ENCODE measurements around the gene TAX1BP3. TPM values are rescaled to one million over a fixed set of nuclear protein-coding genes. Genes with fewer than 3 reads are reported as not detected.

The TAX1BP3 gene
- total RNA-seq, 5 donors from 2014 or later (not counting 1 experiment from before 2014, with no cell fraction given), result 9.1 to 15.3 (median 14.6) TPM

GRCh38 chr17:3681565-3681964 lies 13.2 kb upstream of the TAX1BP3 start:
- ChIA-PET POLR2A (no interaction called here), CTCF (interaction anchor here in 1 of 2 donors (1.5 kb wide), 1 partner anchor 146 kb away, joined by 3 read pairs; no protein-coding TSS in a partner anchor)
- Mint-ChIP-seq H3K4me1 (peaks cover 12 to 19% (median 17%) of the 10 kb centered on the region in 3 donors), H3K27me3 (no peaks in the 10 kb centered on the region), H3K27ac (peak overlapping the region in 1 of 2 donors; percentile 27), H3K9me3 (no peaks in the 10 kb centered on the region), H3K4me3 (no peak overlapping the region), H3K36me3 (peaks cover 4% of the 10 kb centered on the region)
- Histone ChIP-seq H3K4me1 (ENCODE audit: control insufficient read depth in 1 of 2, extremely low read depth in 1 of 2, insufficient read depth in 2 of 2, low read length in 2 of 2) (peaks cover 0 to 19% of the 10 kb centered on the region in 2 experiments), H3K27me3 (replicated peaks in 1 of 2; ENCODE audit: control insufficient read depth in 2 of 2, extremely low read depth in 1 of 2, insufficient read depth in 2 of 2, low read length in 1 of 2) (no peaks in the 10 kb centered on the region), H3K4me3 (ENCODE audit: control insufficient read depth in 1 of 2, extremely low read depth in 1 of 2, low read length in 1 of 2) (no peak overlapping the region), H3K36me3 (ENCODE audit: control insufficient read depth in 2 of 2, extremely low read depth in 1 of 2, insufficient read depth in 1 of 2, low read length in 1 of 2) (peaks cover 13 to 15% of the 10 kb centered on the region in 2 donors), H3K9me3 (no peaks in the 10 kb centered on the region), H3K27ac (ENCODE audit: low read length) (no peak overlapping the region)
- DNase-seq (no peak), ATAC-seq (replicated peaks in 1 of 4) (no peak)
- 95% methylated on average over 12 of the region's 20 CpGs for WGBS (ENCODE audit: insufficient coverage)

GRCh38 chr17:3681057-3681456 lies 12.7 kb upstream of the TAX1BP3 start:
- H3K27me3 Mint-ChIP-seq, result no peaks in the 10 kb centered on the region
- CTCF ChIA-PET, result no interaction called here
- peaks cover 0 to 19% of the 10 kb centered on the region in 2 experiments for H3K4me1 ChIP-seq (ENCODE audit: control insufficient read depth in 1 of 2, extremely low read depth in 1 of 2, insufficient read depth in 2 of 2, low read length in 2 of 2)
- ATAC-seq (replicated peaks in 1 of 4) (no peak), DNase-seq (no peak)
- peaks cover 15% of the 10 kb centered on the region in 2 donors for H3K36me3 ChIP-seq (ENCODE audit: control insufficient read depth in 2 of 2, extremely low read depth in 1 of 2, insufficient read depth in 1 of 2, low read length in 1 of 2)
- peaks cover 4% of the 10 kb centered on the region for H3K36me3 Mint-ChIP-seq
- no peak overlapping the region for H3K27ac Mint-ChIP-seq
- no peaks in the 10 kb centered on the region for H3K9me3 ChIP-seq
- no peak overlapping the region for H3K4me3 ChIP-seq (ENCODE audit: control insufficient read depth in 1 of 2, extremely low read depth in 1 of 2, low read length in 1 of 2)
- no peak overlapping the region for H3K27ac ChIP-seq (ENCODE audit: low read length)
- POLR2A ChIA-PET, result no interaction called here
- 100% methylated on average over 7 of the region's 12 CpGs for WGBS (ENCODE audit: insufficient coverage)
- H3K4me3 Mint-ChIP-seq, result no peak overlapping the region
- H3K27me3 ChIP-seq (replicated peaks in 1 of 2; ENCODE audit: control insufficient read depth in 2 of 2, extremely low read depth in 1 of 2, insufficient read depth in 2 of 2, low read length in 1 of 2), result no peaks in the 10 kb centered on the region
- no peaks in the 10 kb centered on the region for H3K9me3 Mint-ChIP-seq
- peaks cover 12 to 19% (median 17%) of the 10 kb centered on the region in 3 donors for H3K4me1 Mint-ChIP-seq

- DNase-seq (no peak), ATAC-seq (replicated peaks in 1 of 4) (no peak)
- no peaks in the 10 kb centered on the region for H3K9me3 ChIP-seq
- Mint-ChIP-seq H3K4me1 (peaks cover 12 to 19% (median 17%) of the 10 kb centered on the region in 3 donors), H3K27ac (no peak overlapping the region), H3K27me3 (no peaks in the 10 kb centered on the region), H3K36me3 (peaks cover 4% of the 10 kb centered on the region), H3K9me3 (no peaks in the 10 kb centered on the region), H3K4me3 (no peak overlapping the region)
- no peak overlapping the region for H3K4me3 ChIP-seq (ENCODE audit: control insufficient read depth in 1 of 2, extremely low read depth in 1 of 2, low read length in 1 of 2)
- CTCF ChIA-PET, result interaction anchor here in 1 of 2 donors (0.6 kb wide), 2 partner anchors 208 to 685 kb away, joined by 3 to 4 read pairs; no protein-coding TSS in a partner anchor
- WGBS (ENCODE audit: insufficient coverage), result 65% methylated on average over 20 of the region's 20 CpGs
- H3K36me3 ChIP-seq (ENCODE audit: control insufficient read depth in 2 of 2, extremely low read depth in 1 of 2, insufficient read depth in 1 of 2, low read length in 1 of 2), result peaks cover 13 to 15% of the 10 kb centered on the region in 2 donors
- H3K27ac ChIP-seq (ENCODE audit: low read length), result no peak overlapping the region
- H3K27me3 ChIP-seq (replicated peaks in 1 of 2; ENCODE audit: control insufficient read depth in 2 of 2, extremely low read depth in 1 of 2, insufficient read depth in 2 of 2, low read length in 1 of 2), result no peaks in the 10 kb centered on the region
- H3K4me1 ChIP-seq (ENCODE audit: control insufficient read depth in 1 of 2, extremely low read depth in 1 of 2, insufficient read depth in 2 of 2, low read length in 2 of 2), result peaks cover 0 to 19% of the 10 kb centered on the region in 2 experiments
- POLR2A ChIA-PET, result no interaction called here
Observed at GRCh38 chr17:3679531-3680126, 11.3 kb upstream of the TAX1BP3 start.

GRCh38 chr17:3678821-3679530 lies 10.6 kb upstream of the TAX1BP3 start:
- H3K36me3 ChIP-seq (ENCODE audit: control insufficient read depth in 2 of 2, extremely low read depth in 1 of 2, insufficient read depth in 1 of 2, low read length in 1 of 2), result peaks cover 13% of the 10 kb centered on the region in 2 donors
- ATAC-seq (replicated peaks in 1 of 4), result no peak

GRCh38 chr17:3678095-3678820 lies 9.9 kb upstream of the TAX1BP3 start:
- no peaks in the 10 kb centered on the region for H3K27me3 ChIP-seq (replicated peaks in 1 of 2; ENCODE audit: control insufficient read depth in 2 of 2, extremely low read depth in 1 of 2, insufficient read depth in 2 of 2, low read length in 1 of 2)
- H3K27ac Mint-ChIP-seq, result peak overlapping the region in 1 of 2 donors; percentile 34
- no peak overlapping the region for H3K4me3 ChIP-seq (ENCODE audit: control insufficient read depth in 1 of 2, extremely low read depth in 1 of 2, low read length in 1 of 2)
- WGBS (ENCODE audit: insufficient coverage), result 87% methylated on average over 15 of the region's 16 CpGs
- no peaks in the 10 kb centered on the region for H3K9me3 ChIP-seq
- H3K36me3 Mint-ChIP-seq, result peaks cover 4% of the 10 kb centered on the region
- DNase-seq (no peak), ATAC-seq (replicated peaks in 1 of 4) (no peak)
- no peaks in the 10 kb centered on the region for H3K9me3 Mint-ChIP-seq
- H3K4me1 ChIP-seq (ENCODE audit: control insufficient read depth in 1 of 2, extremely low read depth in 1 of 2, insufficient read depth in 2 of 2, low read length in 2 of 2), result peaks cover 0 to 17% of the 10 kb centered on the region in 2 experiments
- H3K27me3 Mint-ChIP-seq, result no peaks in the 10 kb centered on the region
- peaks cover 10 to 18% (median 16%) of the 10 kb centered on the region in 3 donors for H3K4me1 Mint-ChIP-seq
- H3K4me3 Mint-ChIP-seq, result no peak overlapping the region
- H3K36me3 ChIP-seq (ENCODE audit: control insufficient read depth in 2 of 2, extremely low read depth in 1 of 2, insufficient read depth in 1 of 2, low read length in 1 of 2), result peaks cover 12 to 13% of the 10 kb centered on the region in 2 donors
- CTCF ChIA-PET, result no interaction called here
- H3K27ac ChIP-seq (ENCODE audit: low read length), result no peak overlapping the region
- POLR2A ChIA-PET, result no interaction called here

More at GRCh38 chr17:3678821-3679530, 10.6 kb upstream of the TAX1BP3 start:
- ChIA-PET POLR2A (no interaction called here), CTCF (no interaction called here)
- no peak overlapping the region for H3K4me3 Mint-ChIP-seq
- H3K36me3 Mint-ChIP-seq, result peaks cover 4% of the 10 kb centered on the region
- WGBS (ENCODE audit: insufficient coverage), result 93% methylated on average over 17 of the region's 27 CpGs
- Histone ChIP-seq H3K4me1 (ENCODE audit: control insufficient read depth in 1 of 2, extremely low read depth in 1 of 2, insufficient read depth in 2 of 2, low read length in 2 of 2) (peaks cover 0 to 19% of the 10 kb centered on the region in 2 experiments), H3K27me3 (replicated peaks in 1 of 2; ENCODE audit: control insufficient read depth in 2 of 2, extremely low read depth in 1 of 2, insufficient read depth in 2 of 2, low read length in 1 of 2) (no peaks in the 10 kb centered on the region), H3K4me3 (ENCODE audit: control insufficient read depth in 1 of 2, extremely low read depth in 1 of 2, low read length in 1 of 2) (no peak overlapping the region), H3K27ac (ENCODE audit: low read length) (no peak overlapping the region), H3K9me3 (no peaks in the 10 kb centered on the region)
- no peaks in the 10 kb centered on the region for H3K27me3 Mint-ChIP-seq
- peaks cover 12 to 19% (median 17%) of the 10 kb centered on the region in 3 donors for H3K4me1 Mint-ChIP-seq
- peak overlapping the region in 1 of 2 donors; percentile 34 for H3K27ac Mint-ChIP-seq
- DNase-seq, result no peak
- no peaks in the 10 kb centered on the region for H3K9me3 Mint-ChIP-seq

- H3K4me1 Mint-ChIP-seq, result peaks cover 0 to 8% (median 6%) of the 10 kb centered on the region in 3 donors
- ChIA-PET POLR2A (no interaction called here), CTCF (interaction anchor here (0.5 to 0.7 kb wide), 3 partner anchors 39 to 400 kb away, joined by 3 to 7 read pairs (median 4); partner anchors contain the start of gene CTNS (in 1 of the 2))
Observed at GRCh38 chr17:3675886-3676285, 7.5 kb upstream of the TAX1BP3 start.

More at GRCh38 chr17:3675886-3676285, 7.5 kb upstream of the TAX1BP3 start:
- no peak for ATAC-seq (replicated peaks in 1 of 4)
- no peak overlapping the region for H3K27ac ChIP-seq (ENCODE audit: low read length)
- peaks cover 0 to 5% of the 10 kb centered on the region in 2 experiments for H3K4me1 ChIP-seq (ENCODE audit: control insufficient read depth in 1 of 2, extremely low read depth in 1 of 2, insufficient read depth in 2 of 2, low read length in 2 of 2)
- no peaks in the 10 kb centered on the region for H3K9me3 Mint-ChIP-seq
- H3K27me3 ChIP-seq (replicated peaks in 1 of 2; ENCODE audit: control insufficient read depth in 2 of 2, extremely low read depth in 1 of 2, insufficient read depth in 2 of 2, low read length in 1 of 2), result no peaks in the 10 kb centered on the region
- no peaks in the 10 kb centered on the region for H3K9me3 ChIP-seq
- no peaks in the 10 kb centered on the region for H3K27me3 Mint-ChIP-seq
- peaks cover 12 to 21% of the 10 kb centered on the region in 2 donors for H3K36me3 ChIP-seq (ENCODE audit: control insufficient read depth in 2 of 2, extremely low read depth in 1 of 2, insufficient read depth in 1 of 2, low read length in 1 of 2)
- H3K36me3 Mint-ChIP-seq, result peaks cover 4% of the 10 kb centered on the region
- no peak overlapping the region for H3K4me3 ChIP-seq (ENCODE audit: control insufficient read depth in 1 of 2, extremely low read depth in 1 of 2, low read length in 1 of 2)
- 97% methylated on average over 4 of the region's 11 CpGs for WGBS (ENCODE audit: insufficient coverage)
- no peak for DNase-seq
- peak overlapping the region; percentile 39 to 70 for H3K27ac Mint-ChIP-seq
- H3K4me3 Mint-ChIP-seq, result no peak overlapping the region

All from T-cell (primary cell).